Measurements from ENCODE around the gene ITPRID1.

GRCh38 chr7:31583526-31583925 is 69.6 kb downstream of the ITPRID1 start:
- TF ChIP-seq, protein P1, sequence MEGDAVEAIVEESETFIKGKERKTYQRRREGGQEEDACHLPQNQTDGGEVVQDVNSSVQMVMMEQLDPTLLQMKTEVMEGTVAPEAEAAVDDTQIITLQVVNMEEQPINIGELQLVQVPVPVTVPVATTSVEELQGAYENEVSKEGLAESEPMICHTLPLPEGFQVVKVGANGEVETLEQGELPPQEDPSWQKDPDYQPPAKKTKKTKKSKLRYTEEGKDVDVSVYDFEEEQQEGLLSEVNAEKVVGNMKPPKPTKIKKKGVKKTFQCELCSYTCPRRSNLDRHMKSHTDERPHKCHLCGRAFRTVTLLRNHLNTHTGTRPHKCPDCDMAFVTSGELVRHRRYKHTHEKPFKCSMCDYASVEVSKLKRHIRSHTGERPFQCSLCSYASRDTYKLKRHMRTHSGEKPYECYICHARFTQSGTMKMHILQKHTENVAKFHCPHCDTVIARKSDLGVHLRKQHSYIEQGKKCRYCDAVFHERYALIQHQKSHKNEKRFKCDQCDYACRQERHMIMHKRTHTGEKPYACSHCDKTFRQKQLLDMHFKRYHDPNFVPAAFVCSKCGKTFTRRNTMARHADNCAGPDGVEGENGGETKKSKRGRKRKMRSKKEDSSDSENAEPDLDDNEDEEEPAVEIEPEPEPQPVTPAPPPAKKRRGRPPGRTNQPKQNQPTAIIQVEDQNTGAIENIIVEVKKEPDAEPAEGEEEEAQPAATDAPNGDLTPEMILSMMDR (IDR thresholded peaks at IDR 0.05), result no peak
- TF ChIP-seq POLR2A (IDR thresholded peaks at IDR 0.05) (no peak), POLR2AphosphoS5 (IDR thresholded peaks at IDR 0.05; ENCODE audit: insufficient read depth in 1 of 2, low read depth in 1 of 2) (no peak)

All from vagina (tissue), 2 donors.